ENCODE data around the gene DDX31. TPM values are rescaled to one million over a fixed set of nuclear protein-coding genes. Genes with fewer than 3 reads are reported as not detected.

The DDX31 gene
- total and polyA plus RNA-seq, 9 of the 15 experiments (the other 6 are each of a cell fraction or from before 2014, with no cell fraction given): 11.9 to 24.6 (median 22.2) TPM

GRCh38 chr9:132648685-132649084, 21.1 kb downstream of the DDX31 start:
- Histone ChIP-seq H3K36me3 (ENCODE audit: control insufficient read depth, insufficient read depth, low read length) (peaks cover 92% of the 10 kb centered on the region), H2AFZ (ENCODE audit: low read depth, low read length) (no peak overlapping the region), H3K79me2 (ENCODE audit: control insufficient read depth, insufficient read depth, low read length) (no peaks in the 10 kb centered on the region), H3K9ac (ENCODE audit: insufficient read depth in 1 of 2, low read depth in 2 of 2, low read length in 2 of 2) (no peak overlapping the region), H4K20me1 (replicated peaks; ENCODE audit: control insufficient read depth, insufficient read depth, low read length) (no peaks in the 10 kb centered on the region), H3K9me1 (ENCODE audit: control insufficient read depth, insufficient read depth, low read length) (no peaks in the 10 kb centered on the region), H3K4me3 (no peak overlapping the region), H3K9me3 (replicated peaks; ENCODE audit: control insufficient read depth, insufficient read depth, low read depth, low read length) (no peaks in the 10 kb centered on the region), H3K27me3 (ENCODE audit: control insufficient read depth in 2 of 2, insufficient read depth in 2 of 2, low read length in 2 of 2) (no peaks in the 10 kb centered on the region), H3K27ac (ENCODE audit: extremely low read depth, low read depth, low read length) (no peak overlapping the region), H3K4me1 (replicated peaks in 1 of 2; ENCODE audit: control insufficient read depth in 2 of 2, insufficient read depth in 2 of 2, low read length in 2 of 2) (no peaks in the 10 kb centered on the region), H3K4me2 (ENCODE audit: insufficient read depth, low read length) (no peak overlapping the region)
- TF ChIP-seq NR3C1 (CRISPR knock-in tag; IDR thresholded peaks at IDR 0.05): no peak
- no peak for TF ChIP-seq HDAC8 (tag; IDR thresholded peaks at IDR 0.05)
- TF ChIP-seq HOXB6 (CRISPR knock-in tag; IDR thresholded peaks at IDR 0.05; ENCODE audit: borderline replicate concordance): no peak
- TF ChIP-seq HNRNPL (IDR thresholded peaks at IDR 0.05; ENCODE audit: low read depth, low read length): no peak
- TF ChIP-seq NFIX (CRISPR knock-in tag; IDR thresholded peaks at IDR 0.05; ENCODE audit: low read depth): no peak
- TF ChIP-seq RHOXF2B (CRISPR knock-in tag; conservative IDR thresholded peaks at IDR 0.05): no peak
- FAIRE-seq (no peak), DNase-seq (ENCODE audit: extremely low read depth in 1 of 4, low spot score in 3 of 4) (no peak), ATAC-seq (no peak)
- no TSS peak for BruUV-seq (replicated peaks)
- WGBS (ENCODE audit: insufficient coverage, low coverage, missing lambda C conversion rate): 90% methylated on average over 3 of the region's 3 CpGs
- intact Hi-C loops (cut with micrococcal nuclease) (no loop called here), in situ Hi-C loops (cut with MboI) (no loop called here)
- ChIA-PET CTCF (ENCODE audit: low intra/inter-chr PET ratio) (no interaction called here), POLR2A (interaction anchor here (0.5 kb wide), 1 partner anchor 256 kb away, joined by 4 read pairs; no protein-coding TSS in a partner anchor)

DNA sequence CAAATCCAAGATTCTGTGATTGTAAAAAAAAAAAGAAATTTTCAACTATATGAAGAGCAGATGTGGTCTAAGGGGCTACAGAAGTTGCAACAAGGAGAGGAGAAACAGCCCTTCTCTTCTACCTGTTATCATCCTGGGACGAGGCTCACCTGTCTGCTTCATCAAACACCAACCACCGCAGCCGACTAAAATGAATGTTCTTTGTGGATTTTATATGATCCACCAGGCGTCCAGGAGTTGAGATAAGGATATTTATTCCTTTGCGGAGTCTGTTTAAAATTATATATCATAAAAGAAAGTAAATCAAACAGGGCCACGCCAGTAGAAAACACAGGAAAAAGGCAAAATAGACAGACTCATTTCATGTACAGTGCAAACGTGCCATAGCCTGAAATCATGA, 21.5 kb downstream of the DDX31 start:
- no peaks in the 10 kb centered on the region for H3K27me3 ChIP-seq (ENCODE audit: control insufficient read depth in 2 of 2, insufficient read depth in 2 of 2, low read length in 2 of 2)
- intact Hi-C loops (cut with micrococcal nuclease): no loop called here
- peaks cover 95% of the 10 kb centered on the region for H3K36me3 ChIP-seq (ENCODE audit: control insufficient read depth, insufficient read depth, low read length)
- no peaks in the 10 kb centered on the region for H4K20me1 ChIP-seq (replicated peaks; ENCODE audit: control insufficient read depth, insufficient read depth, low read length)
- H2AFZ ChIP-seq (ENCODE audit: low read depth, low read length): no peak overlapping the region
- H3K9ac ChIP-seq (ENCODE audit: insufficient read depth in 1 of 2, low read depth in 2 of 2, low read length in 2 of 2): no peak overlapping the region
- DNase-seq (ENCODE audit: extremely low read depth in 1 of 4, low spot score in 3 of 4) (no peak), FAIRE-seq (no peak), ATAC-seq (no peak)
- H3K4me2 ChIP-seq (ENCODE audit: insufficient read depth, low read length): no peak overlapping the region
- no TSS peak for BruUV-seq (replicated peaks)
- 83% methylated on average over 7 of the region's 7 CpGs for WGBS (ENCODE audit: insufficient coverage, low coverage, missing lambda C conversion rate)
- H3K9me1 ChIP-seq (ENCODE audit: control insufficient read depth, insufficient read depth, low read length): no peaks in the 10 kb centered on the region
- H3K27ac ChIP-seq (ENCODE audit: extremely low read depth, low read depth, low read length): no peak overlapping the region
- ChIA-PET CTCF (ENCODE audit: low intra/inter-chr PET ratio) (no interaction called here), POLR2A (no interaction called here)
- no peaks in the 10 kb centered on the region for H3K4me1 ChIP-seq (replicated peaks in 1 of 2; ENCODE audit: control insufficient read depth in 2 of 2, insufficient read depth in 2 of 2, low read length in 2 of 2)
- H3K4me3 ChIP-seq: no peak overlapping the region
- in situ Hi-C loops (cut with MboI): no loop called here
- H3K79me2 ChIP-seq (ENCODE audit: control insufficient read depth, insufficient read depth, low read length): no peaks in the 10 kb centered on the region
- TF ChIP-seq RBM17 (IDR thresholded peaks at IDR 0.05; ENCODE audit: borderline replicate concordance, low read depth, low read length): no peak
- no peak for TF ChIP-seq TBP (optimal IDR thresholded peaks at IDR 0.05; ENCODE audit: low read depth, low read length)
- no peak for TF ChIP-seq DMBX1 (CRISPR knock-in tag; IDR thresholded peaks at IDR 0.05; ENCODE audit: borderline replicate concordance)
- TF ChIP-seq, protein P1, sequence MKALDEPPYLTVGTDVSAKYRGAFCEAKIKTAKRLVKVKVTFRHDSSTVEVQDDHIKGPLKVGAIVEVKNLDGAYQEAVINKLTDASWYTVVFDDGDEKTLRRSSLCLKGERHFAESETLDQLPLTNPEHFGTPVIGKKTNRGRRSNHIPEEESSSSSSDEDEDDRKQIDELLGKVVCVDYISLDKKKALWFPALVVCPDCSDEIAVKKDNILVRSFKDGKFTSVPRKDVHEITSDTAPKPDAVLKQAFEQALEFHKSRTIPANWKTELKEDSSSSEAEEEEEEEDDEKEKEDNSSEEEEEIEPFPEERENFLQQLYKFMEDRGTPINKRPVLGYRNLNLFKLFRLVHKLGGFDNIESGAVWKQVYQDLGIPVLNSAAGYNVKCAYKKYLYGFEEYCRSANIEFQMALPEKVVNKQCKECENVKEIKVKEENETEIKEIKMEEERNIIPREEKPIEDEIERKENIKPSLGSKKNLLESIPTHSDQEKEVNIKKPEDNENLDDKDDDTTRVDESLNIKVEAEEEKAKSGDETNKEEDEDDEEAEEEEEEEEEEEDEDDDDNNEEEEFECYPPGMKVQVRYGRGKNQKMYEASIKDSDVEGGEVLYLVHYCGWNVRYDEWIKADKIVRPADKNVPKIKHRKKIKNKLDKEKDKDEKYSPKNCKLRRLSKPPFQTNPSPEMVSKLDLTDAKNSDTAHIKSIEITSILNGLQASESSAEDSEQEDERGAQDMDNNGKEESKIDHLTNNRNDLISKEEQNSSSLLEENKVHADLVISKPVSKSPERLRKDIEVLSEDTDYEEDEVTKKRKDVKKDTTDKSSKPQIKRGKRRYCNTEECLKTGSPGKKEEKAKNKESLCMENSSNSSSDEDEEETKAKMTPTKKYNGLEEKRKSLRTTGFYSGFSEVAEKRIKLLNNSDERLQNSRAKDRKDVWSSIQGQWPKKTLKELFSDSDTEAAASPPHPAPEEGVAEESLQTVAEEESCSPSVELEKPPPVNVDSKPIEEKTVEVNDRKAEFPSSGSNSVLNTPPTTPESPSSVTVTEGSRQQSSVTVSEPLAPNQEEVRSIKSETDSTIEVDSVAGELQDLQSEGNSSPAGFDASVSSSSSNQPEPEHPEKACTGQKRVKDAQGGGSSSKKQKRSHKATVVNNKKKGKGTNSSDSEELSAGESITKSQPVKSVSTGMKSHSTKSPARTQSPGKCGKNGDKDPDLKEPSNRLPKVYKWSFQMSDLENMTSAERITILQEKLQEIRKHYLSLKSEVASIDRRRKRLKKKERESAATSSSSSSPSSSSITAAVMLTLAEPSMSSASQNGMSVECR (CRISPR knock-in tag; IDR thresholded peaks at IDR 0.05): no peak
- H3K9me3 ChIP-seq (replicated peaks; ENCODE audit: control insufficient read depth, insufficient read depth, low read depth, low read length): no peaks in the 10 kb centered on the region
